Duodenal mucosa (tissue), 2 donors: ENCODE data around the gene NKX3-2.

Experiments
- H3K27ac ChIP-seq: one replicate; pipeline ENCODE4 v1.7.0; 2013; ENCODE audit warnings: low read depth, low read length
- H3K27me3 ChIP-seq, 2 donors: one replicate each; pipeline ENCODE4 v1.7.0; 2013; ENCODE audit warnings: low read length in 2 of 2, control low read depth in 1 of 2; ENCODE audit not compliant: insufficient read depth in 2 of 2, control insufficient read depth in 1 of 2
- H3K36me3 ChIP-seq, 2 donors: one replicate each; pipeline ENCODE4 v1.7.0; 2013; ENCODE audit warnings: low read length in 2 of 2, control low read depth in 1 of 2; ENCODE audit not compliant: insufficient read depth in 2 of 2, control insufficient read depth in 1 of 2
- H3K4me1 ChIP-seq, 2 donors: one replicate each; pipeline ENCODE4 v1.7.0; 2013; ENCODE audit warnings: low read length in 2 of 2, control low read depth in 1 of 2; ENCODE audit not compliant: insufficient read depth in 2 of 2, control insufficient read depth in 1 of 2
- H3K4me3 ChIP-seq, 2 donors: one replicate each; pipeline ENCODE4 v1.7.0; 2013; ENCODE audit warnings: low read length in 2 of 2, low read depth in 1 of 2
- H3K9ac ChIP-seq, 2 donors: one replicate each; pipeline ENCODE4 v1.7.0; 2013; ENCODE audit warnings: low read length in 2 of 2, low read depth in 1 of 2
- H3K9me3 ChIP-seq, 2 donors: one replicate each; pipeline ENCODE4 v1.7.0; 2013; ENCODE audit warnings: low read length in 2 of 2, control low read depth in 1 of 2; ENCODE audit not compliant: control insufficient read depth in 1 of 2

Gene NKX3-2

GRCh38 chr4:13524504-13525243 lies 19.6 kb downstream of the NKX3-2 start:
- H3K36me3 ChIP-seq, result no peaks in the 10 kb centered on the region
- H3K27me3 ChIP-seq, result peaks cover 81 to 82% of the 10 kb centered on the region in 2 donors
- H3K27ac ChIP-seq, result no peak overlapping the region
- H3K4me1 ChIP-seq, result no peaks in the 10 kb centered on the region
- H3K9me3 ChIP-seq, result peaks cover 7 to 9% of the 10 kb centered on the region in 2 donors
- H3K4me3 ChIP-seq, result no peak overlapping the region
- H3K9ac ChIP-seq, result no peak overlapping the region

- no peak overlapping the region for H3K27ac ChIP-seq
- H3K27me3 ChIP-seq, result peaks cover 73 to 78% of the 10 kb centered on the region in 2 donors
- no peaks in the 10 kb centered on the region for H3K36me3 ChIP-seq
- no peaks in the 10 kb centered on the region for H3K4me1 ChIP-seq
- no peak overlapping the region for H3K4me3 ChIP-seq
- peaks cover 7 to 9% of the 10 kb centered on the region in 2 donors for H3K9me3 ChIP-seq
- no peak overlapping the region for H3K9ac ChIP-seq
These were observed 20.5 kb downstream of the NKX3-2 start for GRCh38 chr4:13523591-13524503.

GRCh38 chr4:13523105-13523477 lies 21.2 kb downstream of the NKX3-2 start:
- Histone ChIP-seq H3K4me1 (no peaks in the 10 kb centered on the region), H3K4me3 (no peak overlapping the region), H3K9ac (no peak overlapping the region), H3K9me3 (peaks cover 7 to 9% of the 10 kb centered on the region in 2 donors), H3K36me3 (no peaks in the 10 kb centered on the region), H3K27me3 (peaks cover 67 to 70% of the 10 kb centered on the region in 2 donors), H3K27ac (no peak overlapping the region)

GRCh38 chr4:13522282-13523104 lies 21.8 kb downstream of the NKX3-2 start:
- Histone ChIP-seq H3K4me3 (no peak overlapping the region), H3K36me3 (no peaks in the 10 kb centered on the region), H3K27me3 (peaks cover 62 to 67% of the 10 kb centered on the region in 2 donors), H3K4me1 (no peaks in the 10 kb centered on the region), H3K9me3 (peaks cover 7 to 9% of the 10 kb centered on the region in 2 donors), H3K27ac (no peak overlapping the region), H3K9ac (no peak overlapping the region)

GRCh38 chr4:13521047-13521446 lies 23.3 kb downstream of the NKX3-2 start:
- H3K4me3 ChIP-seq, result no peak overlapping the region
- H3K9me3 ChIP-seq, result peaks cover 7 to 9% of the 10 kb centered on the region in 2 donors
- H3K27me3 ChIP-seq, result peaks cover 48 to 52% of the 10 kb centered on the region in 2 donors
- no peak overlapping the region for H3K27ac ChIP-seq
- H3K4me1 ChIP-seq, result no peaks in the 10 kb centered on the region
- no peaks in the 10 kb centered on the region for H3K36me3 ChIP-seq
- no peak overlapping the region for H3K9ac ChIP-seq

- Histone ChIP-seq H3K27ac (no peak overlapping the region), H3K9me3 (no peaks in the 10 kb centered on the region), H3K4me1 (no peaks in the 10 kb centered on the region), H3K4me3 (no peak overlapping the region), H3K36me3 (no peaks in the 10 kb centered on the region), H3K27me3 (peaks cover 10 to 14% of the 10 kb centered on the region in 2 donors), H3K9ac (no peak overlapping the region)
These were observed 27.9 kb downstream of the NKX3-2 start for GRCh38 chr4:13516315-13516860.

GRCh38 chr4:13515268-13515667 lies 29.0 kb downstream of the NKX3-2 start:
- H3K4me3 ChIP-seq, result no peak overlapping the region
- H3K27me3 ChIP-seq, result peaks cover 4 to 10% of the 10 kb centered on the region in 2 donors
- no peaks in the 10 kb centered on the region for H3K4me1 ChIP-seq

GRCh38 chr4:13514722-13515121 lies 29.6 kb downstream of the NKX3-2 start:
- Histone ChIP-seq H3K4me3 (no peak overlapping the region), H3K27me3 (peaks cover 4 to 10% of the 10 kb centered on the region in 2 donors), H3K9me3 (no peaks in the 10 kb centered on the region), H3K9ac (no peak overlapping the region), H3K27ac (no peak overlapping the region), H3K36me3 (no peaks in the 10 kb centered on the region), H3K4me1 (no peaks in the 10 kb centered on the region)

More at GRCh38 chr4:13515268-13515667, 29.0 kb downstream of the NKX3-2 start:
- H3K9ac ChIP-seq, result no peak overlapping the region
- H3K27ac ChIP-seq, result no peak overlapping the region
- H3K36me3 ChIP-seq, result no peaks in the 10 kb centered on the region
- no peaks in the 10 kb centered on the region for H3K9me3 ChIP-seq

- H3K36me3 ChIP-seq, result no peaks in the 10 kb centered on the region
- no peaks in the 10 kb centered on the region for H3K4me1 ChIP-seq
- peaks cover 4 to 6% of the 10 kb centered on the region in 2 donors for H3K27me3 ChIP-seq
- no peak overlapping the region for H3K9ac ChIP-seq
- no peaks in the 10 kb centered on the region for H3K9me3 ChIP-seq
- no peak overlapping the region for H3K4me3 ChIP-seq
- no peak overlapping the region for H3K27ac ChIP-seq
These were observed 33.2 kb downstream of the NKX3-2 start for GRCh38 chr4:13511101-13511500.
